ENCODE results near the gene YIPF1. TPM values are rescaled to one million over a fixed set of nuclear protein-coding genes. Genes with fewer than 3 reads are reported as not detected.

YIPF1 gene
- total and polyA plus RNA-seq, 10 of the 15 experiments (the other 5 are each of a cell fraction or from before 2014, with no cell fraction given) = 13.0 to 36.0 (median 20.3) TPM

DNA sequence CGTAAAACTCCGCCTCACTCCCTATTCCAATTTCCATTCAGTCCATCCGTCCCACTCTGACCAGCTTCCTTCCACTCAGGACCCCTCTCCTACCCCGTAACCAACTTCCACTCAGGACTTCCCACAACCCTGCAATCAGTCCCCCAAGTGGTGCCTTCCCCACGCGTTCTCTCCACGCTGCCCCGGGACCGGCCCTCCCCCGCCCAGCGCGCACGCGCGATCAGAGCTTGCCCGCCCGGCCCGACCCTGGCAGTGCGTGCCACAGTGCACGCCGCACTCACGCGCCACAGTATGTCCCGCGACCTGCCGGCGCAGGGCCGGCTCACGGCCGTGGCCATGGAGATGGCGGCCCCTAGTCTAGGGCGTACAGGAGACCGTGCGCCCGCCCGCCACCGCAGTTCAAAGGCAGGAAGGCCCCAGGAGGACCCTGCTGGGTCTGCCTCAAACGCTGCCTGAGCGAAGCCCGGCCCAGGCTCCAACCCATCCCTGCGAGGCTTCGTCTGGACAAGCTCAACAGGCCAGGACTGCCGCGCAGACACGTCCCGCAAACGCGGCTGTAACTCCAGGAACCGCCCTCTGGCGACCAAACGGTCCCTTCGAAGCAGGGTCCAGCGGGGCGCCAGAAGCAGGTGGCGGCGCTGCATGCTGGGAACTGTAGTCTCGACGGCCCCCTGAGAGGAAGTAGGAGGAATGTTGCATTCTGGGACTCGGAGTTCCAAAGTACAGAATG lies 51.5 kb downstream of the YIPF1 start, which contains the start of gene NDC1 (continued):
- TF ChIP-seq CREB1 (IDR thresholded peaks at IDR 0.05; ENCODE audit: low read depth) (peak; percentile 57), ESRRA (IDR thresholded peaks at IDR 0.05; ENCODE audit: low read length) (peak; percentile 81; the same call in 1 of the 2 replicates), ZNF384 (IDR thresholded peaks at IDR 0.05; ENCODE audit: borderline replicate concordance, low read depth, low read length) (0 out of 2 replicates have a peak, but pooled peaks have one; percentile 14), TBL1XR1 (IDR thresholded peaks at IDR 0.05; ENCODE audit: low read depth, low read length) (no peak; the same call in 1 of the 2 replicates), WRNIP1 (IDR thresholded peaks at IDR 0.05; ENCODE audit: borderline replicate concordance, low read depth, low read length) (no peak), FOXK2 (IDR thresholded peaks at IDR 0.05) (no peak), ATF7 (IDR thresholded peaks at IDR 0.05; ENCODE audit: low read depth) (peak; percentile 31; the same call in 1 of the 2 replicates), POLR2AphosphoS2 (IDR thresholded peaks at IDR 0.05; ENCODE audit: low read depth, low read length) (no peak; the same call in 1 of the 2 replicates), DPF2 (IDR thresholded peaks at IDR 0.05) (0 out of 2 replicates have a peak, but pooled peaks have one; percentile 36), KLF5 (IDR thresholded peaks at IDR 0.05; ENCODE audit: partially characterized antibody) (peak; percentile 94)
- TF ChIP-seq, protein P1, sequence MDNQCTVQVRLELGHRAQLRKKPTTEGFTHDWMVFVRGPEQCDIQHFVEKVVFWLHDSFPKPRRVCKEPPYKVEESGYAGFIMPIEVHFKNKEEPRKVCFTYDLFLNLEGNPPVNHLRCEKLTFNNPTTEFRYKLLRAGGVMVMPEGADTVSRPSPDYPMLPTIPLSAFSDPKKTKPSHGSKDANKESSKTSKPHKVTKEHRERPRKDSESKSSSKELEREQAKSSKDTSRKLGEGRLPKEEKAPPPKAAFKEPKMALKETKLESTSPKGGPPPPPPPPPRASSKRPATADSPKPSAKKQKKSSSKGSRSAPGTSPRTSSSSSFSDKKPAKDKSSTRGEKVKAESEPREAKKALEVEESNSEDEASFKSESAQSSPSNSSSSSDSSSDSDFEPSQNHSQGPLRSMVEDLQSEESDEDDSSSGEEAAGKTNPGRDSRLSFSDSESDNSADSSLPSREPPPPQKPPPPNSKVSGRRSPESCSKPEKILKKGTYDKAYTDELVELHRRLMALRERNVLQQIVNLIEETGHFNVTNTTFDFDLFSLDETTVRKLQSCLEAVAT (IDR thresholded peaks at IDR 0.05) = peak; percentile 63
- TF ChIP-seq, protein P2, sequence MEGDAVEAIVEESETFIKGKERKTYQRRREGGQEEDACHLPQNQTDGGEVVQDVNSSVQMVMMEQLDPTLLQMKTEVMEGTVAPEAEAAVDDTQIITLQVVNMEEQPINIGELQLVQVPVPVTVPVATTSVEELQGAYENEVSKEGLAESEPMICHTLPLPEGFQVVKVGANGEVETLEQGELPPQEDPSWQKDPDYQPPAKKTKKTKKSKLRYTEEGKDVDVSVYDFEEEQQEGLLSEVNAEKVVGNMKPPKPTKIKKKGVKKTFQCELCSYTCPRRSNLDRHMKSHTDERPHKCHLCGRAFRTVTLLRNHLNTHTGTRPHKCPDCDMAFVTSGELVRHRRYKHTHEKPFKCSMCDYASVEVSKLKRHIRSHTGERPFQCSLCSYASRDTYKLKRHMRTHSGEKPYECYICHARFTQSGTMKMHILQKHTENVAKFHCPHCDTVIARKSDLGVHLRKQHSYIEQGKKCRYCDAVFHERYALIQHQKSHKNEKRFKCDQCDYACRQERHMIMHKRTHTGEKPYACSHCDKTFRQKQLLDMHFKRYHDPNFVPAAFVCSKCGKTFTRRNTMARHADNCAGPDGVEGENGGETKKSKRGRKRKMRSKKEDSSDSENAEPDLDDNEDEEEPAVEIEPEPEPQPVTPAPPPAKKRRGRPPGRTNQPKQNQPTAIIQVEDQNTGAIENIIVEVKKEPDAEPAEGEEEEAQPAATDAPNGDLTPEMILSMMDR (IDR thresholded peaks at IDR 0.05 in 2 of 3, conservative IDR thresholded peaks at IDR 0.05 in 1 of 3; ENCODE audit: control insufficient read depth in 2 of 3, extremely low read depth in 1 of 3, insufficient read depth in 1 of 3, low read depth in 3 of 3, low read length in 3 of 3) = peak; percentile 10 to 20 (median 14); a peak in 1 of 6 replicates
- TF ChIP-seq, protein P3, sequence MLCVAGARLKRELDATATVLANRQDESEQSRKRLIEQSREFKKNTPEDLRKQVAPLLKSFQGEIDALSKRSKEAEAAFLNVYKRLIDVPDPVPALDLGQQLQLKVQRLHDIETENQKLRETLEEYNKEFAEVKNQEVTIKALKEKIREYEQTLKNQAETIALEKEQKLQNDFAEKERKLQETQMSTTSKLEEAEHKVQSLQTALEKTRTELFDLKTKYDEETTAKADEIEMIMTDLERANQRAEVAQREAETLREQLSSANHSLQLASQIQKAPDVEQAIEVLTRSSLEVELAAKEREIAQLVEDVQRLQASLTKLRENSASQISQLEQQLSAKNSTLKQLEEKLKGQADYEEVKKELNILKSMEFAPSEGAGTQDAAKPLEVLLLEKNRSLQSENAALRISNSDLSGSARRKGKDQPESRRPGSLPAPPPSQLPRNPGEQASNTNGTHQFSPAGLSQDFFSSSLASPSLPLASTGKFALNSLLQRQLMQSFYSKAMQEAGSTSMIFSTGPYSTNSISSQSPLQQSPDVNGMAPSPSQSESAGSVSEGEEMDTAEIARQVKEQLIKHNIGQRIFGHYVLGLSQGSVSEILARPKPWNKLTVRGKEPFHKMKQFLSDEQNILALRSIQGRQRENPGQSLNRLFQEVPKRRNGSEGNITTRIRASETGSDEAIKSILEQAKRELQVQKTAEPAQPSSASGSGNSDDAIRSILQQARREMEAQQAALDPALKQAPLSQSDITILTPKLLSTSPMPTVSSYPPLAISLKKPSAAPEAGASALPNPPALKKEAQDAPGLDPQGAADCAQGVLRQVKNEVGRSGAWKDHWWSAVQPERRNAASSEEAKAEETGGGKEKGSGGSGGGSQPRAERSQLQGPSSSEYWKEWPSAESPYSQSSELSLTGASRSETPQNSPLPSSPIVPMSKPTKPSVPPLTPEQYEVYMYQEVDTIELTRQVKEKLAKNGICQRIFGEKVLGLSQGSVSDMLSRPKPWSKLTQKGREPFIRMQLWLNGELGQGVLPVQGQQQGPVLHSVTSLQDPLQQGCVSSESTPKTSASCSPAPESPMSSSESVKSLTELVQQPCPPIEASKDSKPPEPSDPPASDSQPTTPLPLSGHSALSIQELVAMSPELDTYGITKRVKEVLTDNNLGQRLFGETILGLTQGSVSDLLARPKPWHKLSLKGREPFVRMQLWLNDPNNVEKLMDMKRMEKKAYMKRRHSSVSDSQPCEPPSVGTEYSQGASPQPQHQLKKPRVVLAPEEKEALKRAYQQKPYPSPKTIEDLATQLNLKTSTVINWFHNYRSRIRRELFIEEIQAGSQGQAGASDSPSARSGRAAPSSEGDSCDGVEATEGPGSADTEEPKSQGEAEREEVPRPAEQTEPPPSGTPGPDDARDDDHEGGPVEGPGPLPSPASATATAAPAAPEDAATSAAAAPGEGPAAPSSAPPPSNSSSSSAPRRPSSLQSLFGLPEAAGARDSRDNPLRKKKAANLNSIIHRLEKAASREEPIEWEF (IDR thresholded peaks at IDR 0.05; ENCODE audit: insufficient replicate concordance, low read depth, low read length) = no peak
- TF ChIP-seq, protein P4, sequence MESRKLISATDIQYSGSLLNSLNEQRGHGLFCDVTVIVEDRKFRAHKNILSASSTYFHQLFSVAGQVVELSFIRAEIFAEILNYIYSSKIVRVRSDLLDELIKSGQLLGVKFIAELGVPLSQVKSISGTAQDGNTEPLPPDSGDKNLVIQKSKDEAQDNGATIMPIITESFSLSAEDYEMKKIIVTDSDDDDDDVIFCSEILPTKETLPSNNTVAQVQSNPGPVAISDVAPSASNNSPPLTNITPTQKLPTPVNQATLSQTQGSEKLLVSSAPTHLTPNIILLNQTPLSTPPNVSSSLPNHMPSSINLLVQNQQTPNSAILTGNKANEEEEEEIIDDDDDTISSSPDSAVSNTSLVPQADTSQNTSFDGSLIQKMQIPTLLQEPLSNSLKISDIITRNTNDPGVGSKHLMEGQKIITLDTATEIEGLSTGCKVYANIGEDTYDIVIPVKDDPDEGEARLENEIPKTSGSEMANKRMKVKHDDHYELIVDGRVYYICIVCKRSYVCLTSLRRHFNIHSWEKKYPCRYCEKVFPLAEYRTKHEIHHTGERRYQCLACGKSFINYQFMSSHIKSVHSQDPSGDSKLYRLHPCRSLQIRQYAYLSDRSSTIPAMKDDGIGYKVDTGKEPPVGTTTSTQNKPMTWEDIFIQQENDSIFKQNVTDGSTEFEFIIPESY (IDR thresholded peaks at IDR 0.05) = peak; percentile 98
- TF ChIP-seq, protein P5, sequence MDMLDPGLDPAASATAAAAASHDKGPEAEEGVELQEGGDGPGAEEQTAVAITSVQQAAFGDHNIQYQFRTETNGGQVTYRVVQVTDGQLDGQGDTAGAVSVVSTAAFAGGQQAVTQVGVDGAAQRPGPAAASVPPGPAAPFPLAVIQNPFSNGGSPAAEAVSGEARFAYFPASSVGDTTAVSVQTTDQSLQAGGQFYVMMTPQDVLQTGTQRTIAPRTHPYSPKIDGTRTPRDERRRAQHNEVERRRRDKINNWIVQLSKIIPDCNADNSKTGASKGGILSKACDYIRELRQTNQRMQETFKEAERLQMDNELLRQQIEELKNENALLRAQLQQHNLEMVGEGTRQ (IDR thresholded peaks at IDR 0.05; ENCODE audit: borderline replicate concordance, low read depth, low read length) = no peak
- TF ChIP-seq, protein P6, sequence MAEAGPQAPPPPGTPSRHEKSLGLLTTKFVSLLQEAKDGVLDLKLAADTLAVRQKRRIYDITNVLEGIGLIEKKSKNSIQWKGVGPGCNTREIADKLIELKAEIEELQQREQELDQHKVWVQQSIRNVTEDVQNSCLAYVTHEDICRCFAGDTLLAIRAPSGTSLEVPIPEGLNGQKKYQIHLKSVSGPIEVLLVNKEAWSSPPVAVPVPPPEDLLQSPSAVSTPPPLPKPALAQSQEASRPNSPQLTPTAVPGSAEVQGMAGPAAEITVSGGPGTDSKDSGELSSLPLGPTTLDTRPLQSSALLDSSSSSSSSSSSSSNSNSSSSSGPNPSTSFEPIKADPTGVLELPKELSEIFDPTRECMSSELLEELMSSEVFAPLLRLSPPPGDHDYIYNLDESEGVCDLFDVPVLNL (IDR thresholded peaks at IDR 0.05; ENCODE audit: low read depth, low read length) = peak; percentile 91
